Uterus (tissue), 4 donors: ENCODE results near the gene MBTPS2. TPM values are rescaled to one million over a fixed set of nuclear protein-coding genes. Genes with fewer than 3 reads are reported as not detected.
A peak's percentile ranks its signal among the peaks of the same experiment; 100 is the strongest.

Experiments
- DNase-seq, 2 donors: peaks; one replicate each; pipeline ENCODE4 v3.0.0-alpha.2; 2019 to 2020
- H3K27ac ChIP-seq, 2 donors: fragments of 200-600 bp; sonication (generic); 1 replicate in 1 of 2; 2 replicates in 1 of 2; pipeline ENCODE4 v1.5.1; 2016 to 2018
- H3K27me3 ChIP-seq, 2 donors: fragments of 200-600 bp; sonication (generic); one replicate each; pipeline ENCODE4 v1.5.1; 2018 to 2019; ENCODE audit warnings: control low read depth in 1 of 2
- H3K36me3 ChIP-seq, 2 donors: fragments of 200-600 bp; sonication (generic); one replicate each; pipeline ENCODE4 v1.5.1; 2019; ENCODE audit warnings: control low read depth in 1 of 2
- H3K4me1 ChIP-seq, 2 donors: fragments of 200-600 bp; sonication (generic); one replicate each; pipeline ENCODE4 v1.5.1; 2018 to 2019; ENCODE audit warnings: control low read depth in 1 of 2
- H3K4me3 ChIP-seq, 2 donors: fragments of 200-600 bp; sonication (generic); 1 replicate in 1 of 2; 2 replicates in 1 of 2; pipeline ENCODE4 v1.5.1; 2018 to 2019; ENCODE audit warnings: mild to moderate bottlenecking in 1 of 2
- H3K9me3 ChIP-seq, 2 donors: fragments of 200-600 bp; sonication (generic); one replicate each; pipeline ENCODE4 v1.5.1; 2019; ENCODE audit warnings: control low read depth in 1 of 2
- POLR2A ChIP-seq, 2 donors: fragments of 450-650 bp; IDR thresholded peaks; one replicate each; pipeline ENCODE4 v1.6.1; 2016; ENCODE audit warnings: antibody characterized with exemption in 2 of 2, mild to moderate bottlenecking in 1 of 2, moderate library complexity in 1 of 2
- intact Hi-C: fragments of 100-400 bp; cut with DNase I; formaldehyde crosslinking; loops from one replicate; pipeline ENCODE4 v1.15.1; 2023; ENCODE audit warnings: low total_unique reads
- total RNA-seq, 4 donors: library from RNA; depleted of rRNA in 3 of 4; stranded (reverse); fragments of >200 nt in 3 of 4; gene quantifications; one replicate each; pipeline versions ENCODE4 v1.1.0 to v1.2.4, GENCODE V29; 2014 to 2023
- TF ChIP-seq, protein P1 (sequence below), 4 experiments: fragments of 200-600 bp in 2 of 4; fragments of 450-650 bp in 2 of 4; sonication (generic) in 2 of 4; IDR thresholded peaks; one replicate each; pipeline ENCODE4 v1.5.1; 2016 to 2019; ENCODE audit warnings: antibody characterized with exemption in 4 of 4, mild to moderate bottlenecking in 2 of 4, moderate library complexity in 1 of 4
- donor health status: DM: yes; HTN: yes; CAD: no.

MBTPS2 gene
- total RNA-seq, 4 donors from 2014 or later: 1.8 to 24.5 (median 12.9) TPM

- intact Hi-C loops: no loop called here
- TF ChIP-seq POLR2A (IDR thresholded peaks at IDR 0.05): no peak
- TF ChIP-seq, protein P1, sequence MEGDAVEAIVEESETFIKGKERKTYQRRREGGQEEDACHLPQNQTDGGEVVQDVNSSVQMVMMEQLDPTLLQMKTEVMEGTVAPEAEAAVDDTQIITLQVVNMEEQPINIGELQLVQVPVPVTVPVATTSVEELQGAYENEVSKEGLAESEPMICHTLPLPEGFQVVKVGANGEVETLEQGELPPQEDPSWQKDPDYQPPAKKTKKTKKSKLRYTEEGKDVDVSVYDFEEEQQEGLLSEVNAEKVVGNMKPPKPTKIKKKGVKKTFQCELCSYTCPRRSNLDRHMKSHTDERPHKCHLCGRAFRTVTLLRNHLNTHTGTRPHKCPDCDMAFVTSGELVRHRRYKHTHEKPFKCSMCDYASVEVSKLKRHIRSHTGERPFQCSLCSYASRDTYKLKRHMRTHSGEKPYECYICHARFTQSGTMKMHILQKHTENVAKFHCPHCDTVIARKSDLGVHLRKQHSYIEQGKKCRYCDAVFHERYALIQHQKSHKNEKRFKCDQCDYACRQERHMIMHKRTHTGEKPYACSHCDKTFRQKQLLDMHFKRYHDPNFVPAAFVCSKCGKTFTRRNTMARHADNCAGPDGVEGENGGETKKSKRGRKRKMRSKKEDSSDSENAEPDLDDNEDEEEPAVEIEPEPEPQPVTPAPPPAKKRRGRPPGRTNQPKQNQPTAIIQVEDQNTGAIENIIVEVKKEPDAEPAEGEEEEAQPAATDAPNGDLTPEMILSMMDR (IDR thresholded peaks at IDR 0.05): no peak
Measured at GRCh38 chrX:21840193-21840545, 752 bp downstream of the MBTPS2 start.

GRCh38 chrX:21843179-21843578, 3.8 kb downstream of the MBTPS2 start:
- no peak for TF ChIP-seq POLR2A (IDR thresholded peaks at IDR 0.05)
- TF ChIP-seq, protein P1 (IDR thresholded peaks at IDR 0.05): no peak
- Histone ChIP-seq H3K9me3 (no peaks in the 10 kb centered on the region), H3K27me3 (no peaks in the 10 kb centered on the region), H3K4me1 (no peaks in the 10 kb centered on the region), H3K4me3 (no peak overlapping the region), H3K36me3 (no peaks in the 10 kb centered on the region), H3K27ac (no peak overlapping the region)
- intact Hi-C loops: no loop called here
- DNase-seq: no peak

More at GRCh38 chrX:21840193-21840545, 752 bp downstream of the MBTPS2 start:
- Histone ChIP-seq H3K4me1 (no peaks in the 10 kb centered on the region), H3K9me3 (no peaks in the 10 kb centered on the region), H3K36me3 (no peaks in the 10 kb centered on the region), H3K27me3 (no peaks in the 10 kb centered on the region), H3K4me3 (peak overlapping the region; percentile 46 to 61), H3K27ac (peak overlapping the region; percentile 66 to 75)
- DNase-seq: no peak

DNA sequence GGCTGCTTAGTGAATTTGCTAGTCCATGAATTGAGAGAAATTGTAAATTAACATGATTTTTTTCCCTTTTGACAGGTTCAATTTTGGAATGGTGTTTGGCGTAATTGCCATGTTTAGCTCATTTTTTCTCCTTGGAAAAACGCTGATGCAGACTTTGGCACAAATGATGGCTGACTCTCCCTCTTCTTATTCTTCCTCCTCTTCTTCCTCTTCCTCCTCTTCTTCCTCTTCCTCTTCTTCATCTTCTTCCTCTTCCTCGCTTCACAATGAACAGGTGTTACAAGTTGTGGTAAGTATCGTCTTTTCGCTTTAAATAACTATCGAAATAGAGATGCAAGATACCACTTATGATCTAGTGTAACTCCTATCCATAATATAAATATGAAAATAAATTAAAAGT, 5.7 kb downstream of the MBTPS2 start:
- intact Hi-C loops: no loop called here
- Histone ChIP-seq H3K27me3 (no peaks in the 10 kb centered on the region), H3K27ac (no peak overlapping the region), H3K4me1 (no peaks in the 10 kb centered on the region), H3K36me3 (no peaks in the 10 kb centered on the region), H3K4me3 (no peak overlapping the region), H3K9me3 (no peaks in the 10 kb centered on the region)
- TF ChIP-seq POLR2A (IDR thresholded peaks at IDR 0.05): no peak
- TF ChIP-seq, protein P1 (IDR thresholded peaks at IDR 0.05): no peak
- DNase-seq: no peak

- H3K4me3 ChIP-seq: no peak overlapping the region
Measured at GRCh38 chrX:21847342-21847741, 7.9 kb downstream of the MBTPS2 start.

GRCh38 chrX:21853578-21853977, 14.2 kb downstream of the MBTPS2 start:
- intact Hi-C loops: no loop called here
- no peak for TF ChIP-seq POLR2A (IDR thresholded peaks at IDR 0.05)
- TF ChIP-seq, protein P1 (IDR thresholded peaks at IDR 0.05): no peak
- no peaks in the 10 kb centered on the region for H3K4me1 ChIP-seq
- H3K36me3 ChIP-seq: no peaks in the 10 kb centered on the region
- H3K9me3 ChIP-seq: no peaks in the 10 kb centered on the region
- no peak for DNase-seq
- no peak overlapping the region for H3K27ac ChIP-seq
- H3K27me3 ChIP-seq: no peaks in the 10 kb centered on the region
- H3K4me3 ChIP-seq: no peak overlapping the region

More at GRCh38 chrX:21847342-21847741, 7.9 kb downstream of the MBTPS2 start:
- no peaks in the 10 kb centered on the region for H3K27me3 ChIP-seq
- TF ChIP-seq, protein P1 (IDR thresholded peaks at IDR 0.05): no peak
- no peak for TF ChIP-seq POLR2A (IDR thresholded peaks at IDR 0.05)
- no peaks in the 10 kb centered on the region for H3K9me3 ChIP-seq
- H3K27ac ChIP-seq: no peak overlapping the region
- intact Hi-C loops: no loop called here
- no peaks in the 10 kb centered on the region for H3K36me3 ChIP-seq
- no peak for DNase-seq
- no peaks in the 10 kb centered on the region for H3K4me1 ChIP-seq
